ENCODE data around the gene GABPB2. TPM values are rescaled to one million over a fixed set of nuclear protein-coding genes. Genes with fewer than 3 reads are reported as not detected.

Gene GABPB2
- total and polyA plus RNA-seq, 10 donors, result 3.0 to 22.8 (median 14.6) TPM

- Histone ChIP-seq H3K4me3 (peak overlapping the region in 6 of 8 donors; percentile 70 to 93 (median 82)), H3K27me3 (replicated peaks in 1 of 7) (no peaks in the 10 kb centered on the region), H3K36me3 (peaks cover 15 to 73% (median 51%) of the 10 kb centered on the region in 6 donors), H3K4me1 (peaks cover 26 to 88% (median 57%) of the 10 kb centered on the region in 6 donors), H3K9me3 (no peaks in the 10 kb centered on the region), H3K27ac (peak overlapping the region; percentile 76 to 99 (median 96))
- intact Hi-C loops (cut with DNase I; ENCODE audit: low total_unique reads), result no loop called here
- WGBS, 5 donors, result 84 to 92% (median 87%) methylated on average over 4 of the region's 4 CpGs
- DNase-seq, result no peak
- TF ChIP-seq POLR2A (IDR thresholded peaks at IDR 0.05) (no peak), POLR2AphosphoS5 (IDR thresholded peaks at IDR 0.05) (no peak), CTCF (IDR thresholded peaks at IDR 0.05 in 8 of 11, conservative IDR thresholded peaks at IDR 0.05 in 3 of 11) (no peak)
Measured at GRCh38 chr1:151054971-151055547, 15.5 kb upstream of the GABPB2 start.

GRCh38 chr1:151055581-151055980 lies 15.0 kb upstream of the GABPB2 start:
- Histone ChIP-seq H3K4me3 (peak overlapping the region in 7 of 8 donors; percentile 70 to 93 (median 86)), H3K9me3 (no peaks in the 10 kb centered on the region), H3K36me3 (peaks cover 15 to 68% (median 51%) of the 10 kb centered on the region in 6 donors), H3K27ac (peak overlapping the region; percentile 76 to 99 (median 96)), H3K27me3 (replicated peaks in 1 of 7) (no peaks in the 10 kb centered on the region), H3K4me1 (peaks cover 26 to 88% (median 60%) of the 10 kb centered on the region in 6 donors)
- DNase-seq, result no peak
- 38 to 92% (median 46%) methylated on average over 1 to 2 of the region's 2 CpGs for WGBS, 5 donors
- intact Hi-C loops (cut with DNase I; ENCODE audit: low total_unique reads), result no loop called here
- no peak for TF ChIP-seq POLR2A (IDR thresholded peaks at IDR 0.05)
- TF ChIP-seq CTCF (IDR thresholded peaks at IDR 0.05 in 8 of 11, conservative IDR thresholded peaks at IDR 0.05 in 3 of 11), result no peak
- TF ChIP-seq POLR2AphosphoS5 (IDR thresholded peaks at IDR 0.05), result no peak

GRCh38 chr1:151056149-151056548 lies 14.4 kb upstream of the GABPB2 start:
- intact Hi-C loops (cut with DNase I; ENCODE audit: low total_unique reads), result no loop called here
- H3K36me3 ChIP-seq, result peaks cover 15 to 62% (median 50%) of the 10 kb centered on the region in 6 donors
- no peaks in the 10 kb centered on the region for H3K27me3 ChIP-seq (replicated peaks in 1 of 7)
- peaks cover 26 to 88% (median 61%) of the 10 kb centered on the region in 6 donors for H3K4me1 ChIP-seq
- WGBS, 5 donors, result 11 to 21% (median 18%) methylated on average over 2 of the region's 2 CpGs
- TF ChIP-seq CTCF (IDR thresholded peaks at IDR 0.05 in 8 of 11, conservative IDR thresholded peaks at IDR 0.05 in 3 of 11) (no peak), POLR2AphosphoS5 (IDR thresholded peaks at IDR 0.05) (peak in 1 of 3 donors; percentile 53), POLR2A (IDR thresholded peaks at IDR 0.05) (no peak)
- H3K4me3 ChIP-seq, result peak overlapping the region; percentile 24 to 93 (median 82)
- no peak for DNase-seq
- H3K9me3 ChIP-seq, result no peaks in the 10 kb centered on the region
- H3K27ac ChIP-seq, result peak overlapping the region; percentile 76 to 99 (median 96)

GRCh38 chr1:151058692-151059091 lies 11.9 kb upstream of the GABPB2 start:
- H3K36me3 ChIP-seq, result peaks cover 4 to 36% (median 25%) of the 10 kb centered on the region in 6 donors
- intact Hi-C loops (cut with DNase I; ENCODE audit: low total_unique reads), result no loop called here
- WGBS, 5 donors, result 0 to 2% (median 0%) methylated on average over 10 of the region's 10 CpGs
- H3K27ac ChIP-seq, result peak overlapping the region; percentile 94 to 99 (median 96)
- DNase-seq, result peak; percentile 81
- H3K9me3 ChIP-seq, result no peaks in the 10 kb centered on the region
- H3K27me3 ChIP-seq (replicated peaks in 1 of 7), result no peaks in the 10 kb centered on the region
- peak overlapping the region; percentile 70 to 93 (median 86) for H3K4me3 ChIP-seq
- peaks cover 26 to 64% (median 54%) of the 10 kb centered on the region in 6 donors for H3K4me1 ChIP-seq
- TF ChIP-seq CTCF (IDR thresholded peaks at IDR 0.05 in 8 of 11, conservative IDR thresholded peaks at IDR 0.05 in 3 of 11), result no peak
- TF ChIP-seq POLR2AphosphoS5 (IDR thresholded peaks at IDR 0.05), result no peak
- TF ChIP-seq POLR2A (IDR thresholded peaks at IDR 0.05), result no peak

Measured in spleen (tissue), 11 donors.